BJ (cell line): Measurements from ENCODE around the gene GLDC. TPM values are rescaled to one million over a fixed set of nuclear protein-coding genes. Genes with fewer than 3 reads are reported as not detected.

Source experiments
- CTCF ChIA-PET: fragments of 350-600 bp; formaldehyde crosslinking; extraction: SDS; loops from one replicate; lab custom pipeline; 2021; ENCODE audit warnings: antibody characterized with exemption, inconsistent platforms; lab: Yijun Ruan, JAX
- POLR2A ChIA-PET: fragments of 300-600 bp; sonication (Branson Sonifier 250); formaldehyde crosslinking; extraction: SDS; loops from one replicate; lab custom pipeline; 2021; ENCODE audit warnings: antibody characterized with exemption; lab: Charles Lee
- DNase-seq: peaks from one replicate; pipeline ENCODE4 v3.0.0-alpha.2; 2011; ENCODE audit warnings: low read depth
- H3K27me3 ChIP-seq: 2 replicates; pipeline ENCODE4 v1.6.0; 2011; ENCODE audit warnings: low read length; ENCODE audit not compliant: control insufficient read depth, insufficient read depth
- H3K36me3 ChIP-seq: 2 replicates; pipeline ENCODE4 v1.5.1; 2011; ENCODE audit warnings: low read length; ENCODE audit not compliant: control insufficient read depth, insufficient read depth
- H3K4me3 ChIP-seq: 2 replicates; pipeline ENCODE4 v1.5.1; 2011; ENCODE audit warnings: low read depth, mild to moderate bottlenecking, control low read depth, low read length
- polyA plus RNA-seq: library from polyadenylated mRNA; depleted of rRNA; stranded (reverse); fragments of >200 nt; gene quantifications from 2 replicates; pipeline ENCODE4 v1.2.3, GENCODE V29; 2011
- TF ChIP-seq, protein P1 (sequence below): IDR thresholded peaks from 2 replicates; pipeline ENCODE4 v1.5.1; 2011; ENCODE audit warnings: low read depth, mild to moderate bottlenecking, control low read depth, inconsistent platforms, low read length, moderate library complexity; ENCODE audit not compliant: insufficient read depth

GLDC gene
- polyA plus RNA-seq, 1 experiment: 0.28 TPM

DNA sequence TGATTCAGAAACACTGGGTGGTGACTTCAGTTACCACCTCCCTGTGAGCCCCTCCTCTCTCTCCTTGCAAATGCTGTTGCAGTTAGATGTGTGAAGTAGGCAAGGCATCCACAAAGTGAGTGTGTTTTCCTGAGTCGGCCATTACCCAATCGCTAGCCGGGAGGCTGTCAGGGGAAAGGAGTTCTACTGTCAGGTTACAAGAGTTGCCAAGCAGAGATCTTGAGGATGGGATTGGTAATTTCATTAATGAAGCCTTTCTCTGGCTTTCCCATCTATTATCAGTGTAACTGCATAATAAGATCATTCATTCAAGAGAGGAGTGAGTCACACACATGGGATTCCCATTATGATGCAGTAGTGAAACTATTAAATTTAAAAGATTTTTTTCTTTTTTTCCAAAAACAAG lies 106.9 kb downstream of the GLDC start:
- TF ChIP-seq, protein P1, sequence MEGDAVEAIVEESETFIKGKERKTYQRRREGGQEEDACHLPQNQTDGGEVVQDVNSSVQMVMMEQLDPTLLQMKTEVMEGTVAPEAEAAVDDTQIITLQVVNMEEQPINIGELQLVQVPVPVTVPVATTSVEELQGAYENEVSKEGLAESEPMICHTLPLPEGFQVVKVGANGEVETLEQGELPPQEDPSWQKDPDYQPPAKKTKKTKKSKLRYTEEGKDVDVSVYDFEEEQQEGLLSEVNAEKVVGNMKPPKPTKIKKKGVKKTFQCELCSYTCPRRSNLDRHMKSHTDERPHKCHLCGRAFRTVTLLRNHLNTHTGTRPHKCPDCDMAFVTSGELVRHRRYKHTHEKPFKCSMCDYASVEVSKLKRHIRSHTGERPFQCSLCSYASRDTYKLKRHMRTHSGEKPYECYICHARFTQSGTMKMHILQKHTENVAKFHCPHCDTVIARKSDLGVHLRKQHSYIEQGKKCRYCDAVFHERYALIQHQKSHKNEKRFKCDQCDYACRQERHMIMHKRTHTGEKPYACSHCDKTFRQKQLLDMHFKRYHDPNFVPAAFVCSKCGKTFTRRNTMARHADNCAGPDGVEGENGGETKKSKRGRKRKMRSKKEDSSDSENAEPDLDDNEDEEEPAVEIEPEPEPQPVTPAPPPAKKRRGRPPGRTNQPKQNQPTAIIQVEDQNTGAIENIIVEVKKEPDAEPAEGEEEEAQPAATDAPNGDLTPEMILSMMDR: no peak
- no peak overlapping the region for H3K4me3 ChIP-seq
- DNase-seq: no peak
- POLR2A ChIA-PET: no interaction called here
- CTCF ChIA-PET: interaction anchor here (1.5 to 2.5 kb wide), 2 partner anchors 9 to 14 kb away, joined by 3 to 9 read pairs; no protein-coding TSS in a partner anchor
- no peaks in the 10 kb centered on the region for H3K36me3 ChIP-seq
- peaks cover 3% of the 10 kb centered on the region; the same call in 1 of the 2 replicates for H3K27me3 ChIP-seq

DNA sequence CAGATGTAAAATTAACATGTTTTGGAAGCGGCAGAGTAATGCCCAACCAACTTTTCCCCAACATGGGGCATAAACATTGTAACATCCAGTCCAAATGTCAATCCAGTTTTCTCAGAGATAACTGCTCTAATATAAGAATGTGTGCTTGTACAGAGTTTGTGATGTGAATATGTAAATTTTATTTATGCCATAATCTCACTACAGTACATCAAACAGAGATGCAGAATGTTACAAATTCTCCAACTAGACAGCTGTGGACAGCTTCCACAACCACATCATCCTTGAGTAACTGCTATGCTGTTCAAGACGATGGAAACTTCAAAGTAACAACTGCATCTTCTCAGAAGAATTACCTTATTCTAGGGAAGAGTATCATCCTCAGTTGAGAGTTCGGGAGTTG lies 109.9 kb downstream of the GLDC start:
- ChIA-PET CTCF (interaction anchor here (1.0 kb wide), 1 partner anchor 16 kb away, joined by 3 read pairs; no protein-coding TSS in a partner anchor), POLR2A (no interaction called here)
- TF ChIP-seq, protein P1: no peak
- Histone ChIP-seq H3K27me3 (no peaks in the 10 kb centered on the region), H3K4me3 (no peak overlapping the region), H3K36me3 (no peaks in the 10 kb centered on the region)
- no peak for DNase-seq

DNA sequence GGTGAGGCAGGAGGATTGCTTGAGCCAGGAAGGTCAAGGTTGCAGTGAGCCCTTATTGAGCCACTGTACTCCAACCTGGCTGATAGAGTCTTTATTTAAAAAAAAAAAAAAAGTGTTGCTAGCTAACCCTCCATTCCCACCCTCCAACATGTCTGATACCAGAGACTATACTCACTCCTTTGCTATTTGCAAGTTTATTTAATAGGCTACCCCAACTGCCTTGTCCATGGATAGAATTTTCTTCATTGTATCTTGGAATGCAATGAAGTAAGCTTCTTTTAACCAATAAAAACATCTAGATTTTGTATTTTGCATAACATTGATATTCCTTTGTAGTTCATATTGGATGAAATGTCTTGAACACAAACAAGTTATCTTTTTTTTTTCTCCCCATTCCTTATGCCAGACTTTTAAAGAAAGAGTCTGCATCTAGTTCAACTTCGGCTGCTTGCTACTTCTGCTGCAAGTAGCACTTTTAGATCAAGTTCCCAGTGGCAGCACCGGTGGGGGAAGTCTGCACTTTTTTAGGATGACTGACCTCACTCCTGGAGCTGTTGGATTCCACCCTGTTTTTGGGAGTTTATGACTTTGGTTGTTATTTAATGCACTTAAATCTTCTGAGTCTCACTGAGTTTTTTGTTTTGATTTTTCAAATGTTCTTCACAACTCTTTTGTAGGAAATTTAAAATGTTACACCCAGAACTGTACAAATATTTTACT lies 120.0 kb downstream of the GLDC start:
- no peaks in the 10 kb centered on the region for H3K27me3 ChIP-seq
- TF ChIP-seq, protein P1: no peak
- ChIA-PET CTCF (interaction anchor here (0.6 to 1.1 kb wide), 2 partner anchors 10 to 20 kb away, joined by 3 read pairs; no protein-coding TSS in a partner anchor), POLR2A (no interaction called here)
- H3K4me3 ChIP-seq: no peak overlapping the region
- DNase-seq: no peak
- no peaks in the 10 kb centered on the region for H3K36me3 ChIP-seq

DNA sequence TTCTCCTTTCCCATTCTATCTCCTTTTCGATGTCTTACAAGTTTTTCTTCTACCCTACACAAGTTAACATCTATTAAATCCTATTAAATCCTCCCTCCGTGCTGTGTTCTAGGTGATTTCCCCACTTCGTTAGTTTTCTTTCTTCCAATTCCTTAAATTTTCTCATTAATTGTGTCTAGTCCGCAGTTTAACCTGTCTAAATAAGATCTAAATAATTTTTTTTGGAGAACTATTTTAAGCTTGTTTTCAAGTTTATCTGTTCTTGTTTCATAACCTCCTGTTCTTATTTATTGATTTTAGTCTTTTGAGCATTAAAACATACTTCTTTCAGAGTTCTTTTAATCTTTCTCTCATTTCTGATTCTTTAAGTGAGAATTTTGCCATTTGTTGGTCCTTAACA lies 123.3 kb downstream of the GLDC start:
- ChIA-PET CTCF (no interaction called here), POLR2A (no interaction called here)
- H3K36me3 ChIP-seq: no peaks in the 10 kb centered on the region
- H3K27me3 ChIP-seq: no peaks in the 10 kb centered on the region
- H3K4me3 ChIP-seq: no peak overlapping the region
- TF ChIP-seq, protein P1: no peak
- no peak for DNase-seq

DNA sequence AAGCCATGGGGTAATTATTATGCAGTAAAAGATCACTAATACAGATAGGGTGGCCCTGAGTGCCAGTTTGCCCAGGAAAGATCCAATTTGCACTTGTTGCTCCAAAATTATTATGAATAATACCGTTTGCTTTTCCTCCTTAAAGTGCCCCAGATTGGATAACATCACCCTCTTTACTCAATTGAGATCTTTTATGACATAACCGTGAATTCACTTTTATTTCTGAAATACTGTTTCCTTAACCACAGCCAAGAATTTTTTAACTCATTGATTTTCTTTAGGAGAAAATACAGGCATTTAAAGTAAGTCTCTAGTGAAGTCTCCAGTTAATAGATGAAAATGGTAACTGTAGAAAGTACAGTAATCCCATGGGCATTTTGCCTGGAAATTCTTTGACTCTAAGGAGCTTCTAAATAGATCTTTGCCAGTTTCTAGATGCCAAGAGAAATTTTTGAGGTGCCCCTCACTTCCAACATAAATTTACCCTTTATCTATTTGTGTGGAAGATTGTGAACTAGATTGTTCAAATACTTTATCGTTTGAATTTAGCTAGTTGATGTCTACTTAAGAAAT lies 133.4 kb downstream of the GLDC start:
- H3K36me3 ChIP-seq: peaks cover 1% of the 10 kb centered on the region; the same call in 1 of the 2 replicates
- no peaks in the 10 kb centered on the region for H3K27me3 ChIP-seq
- no peak for DNase-seq
- TF ChIP-seq, protein P1: no peak
- H3K4me3 ChIP-seq: no peak overlapping the region
- POLR2A ChIA-PET: no interaction called here
- CTCF ChIA-PET: interaction anchor here (1.0 kb wide), 1 partner anchor 159 kb away, joined by 4 read pairs; no protein-coding TSS in a partner anchor
